Skeletal muscle satellite cell (primary cell): ENCODE data around the gene ARAP1.

Experiments
- H3K27me3 ChIP-seq: 2 replicates; pipeline ENCODE4 v1.7.0; 2013; ENCODE audit warnings: low read length; ENCODE audit not compliant: control insufficient read depth, insufficient read depth
- H3K36me3 ChIP-seq: 2 replicates; pipeline ENCODE4 v1.7.0; 2013; ENCODE audit warnings: mild to moderate bottlenecking, control low read depth, low read length; ENCODE audit not compliant: insufficient read depth
- H3K4me1 ChIP-seq: 2 replicates; pipeline ENCODE4 v1.7.0; 2013; ENCODE audit warnings: low read length; ENCODE audit not compliant: control insufficient read depth, insufficient read depth
- H3K4me2 ChIP-seq: 2 replicates; pipeline ENCODE4 v1.7.0; 2013; ENCODE audit warnings: mild to moderate bottlenecking, low read length
- H3K4me3 ChIP-seq: 2 replicates; pipeline ENCODE4 v1.7.0; 2013; ENCODE audit warnings: low read length
- H3K9ac ChIP-seq: 2 replicates; pipeline ENCODE4 v1.7.0; 2013; ENCODE audit warnings: mild to moderate bottlenecking, low read depth, low read length, moderate library complexity
- H3K9me3 ChIP-seq: replicated peaks from 2 replicates; pipeline ENCODE4 v1.7.0; 2013; ENCODE audit warnings: mild to moderate bottlenecking, control low read depth, low read length

The ARAP1 gene

GRCh38 chr11:72745511-72745910 is 6.7 kb downstream of the ARAP1 start:
- H3K36me3 ChIP-seq, result no peaks in the 10 kb centered on the region
- no peaks in the 10 kb centered on the region for H3K4me1 ChIP-seq
- no peak overlapping the region for H3K4me3 ChIP-seq
- H3K9me3 ChIP-seq, result no peaks in the 10 kb centered on the region
- no peaks in the 10 kb centered on the region for H3K27me3 ChIP-seq
- H3K9ac ChIP-seq, result no peak overlapping the region
- no peak overlapping the region for H3K4me2 ChIP-seq

- no peak overlapping the region for H3K4me2 ChIP-seq
- peaks cover 6% of the 10 kb centered on the region for H3K4me1 ChIP-seq
- H3K27me3 ChIP-seq, result no peaks in the 10 kb centered on the region
- H3K4me3 ChIP-seq, result no peak overlapping the region
- H3K9me3 ChIP-seq, result no peaks in the 10 kb centered on the region
- no peak overlapping the region for H3K9ac ChIP-seq
- H3K36me3 ChIP-seq, result no peaks in the 10 kb centered on the region
Measured at GRCh38 chr11:72744474-72744873, 7.7 kb downstream of the ARAP1 start.

- Histone ChIP-seq H3K9ac (no peak overlapping the region), H3K27me3 (no peaks in the 10 kb centered on the region), H3K4me3 (no peak overlapping the region), H3K9me3 (no peaks in the 10 kb centered on the region), H3K36me3 (no peaks in the 10 kb centered on the region), H3K4me1 (peaks cover 8% of the 10 kb centered on the region), H3K4me2 (no peak overlapping the region)
Measured at GRCh38 chr11:72743321-72744221, 8.6 kb downstream of the ARAP1 start.

GRCh38 chr11:72742513-72743320 is 9.5 kb downstream of the ARAP1 start:
- H3K4me1 ChIP-seq, result peaks cover 16% of the 10 kb centered on the region
- no peak overlapping the region for H3K4me3 ChIP-seq
- H3K4me2 ChIP-seq, result no peak overlapping the region
- H3K9me3 ChIP-seq, result no peaks in the 10 kb centered on the region
- no peak overlapping the region for H3K9ac ChIP-seq
- H3K27me3 ChIP-seq, result no peaks in the 10 kb centered on the region
- H3K36me3 ChIP-seq, result no peaks in the 10 kb centered on the region

- Histone ChIP-seq H3K36me3 (no peaks in the 10 kb centered on the region), H3K4me2 (no peak overlapping the region), H3K27me3 (no peaks in the 10 kb centered on the region), H3K9ac (no peak overlapping the region), H3K9me3 (no peaks in the 10 kb centered on the region), H3K4me1 (peaks cover 21% of the 10 kb centered on the region), H3K4me3 (no peak overlapping the region)
Measured at GRCh38 chr11:72741849-72742512, 10.2 kb downstream of the ARAP1 start.

- Histone ChIP-seq H3K4me3 (no peak overlapping the region), H3K27me3 (no peaks in the 10 kb centered on the region), H3K9me3 (no peaks in the 10 kb centered on the region), H3K4me1 (peaks cover 26% of the 10 kb centered on the region), H3K4me2 (no peak overlapping the region), H3K36me3 (no peaks in the 10 kb centered on the region), H3K9ac (no peak overlapping the region)
Measured at GRCh38 chr11:72741429-72741833, 10.8 kb downstream of the ARAP1 start.

- Histone ChIP-seq H3K4me1 (peaks cover 33% of the 10 kb centered on the region), H3K36me3 (no peaks in the 10 kb centered on the region), H3K4me2 (no peak overlapping the region), H3K9ac (no peak overlapping the region), H3K27me3 (no peaks in the 10 kb centered on the region), H3K4me3 (no peak overlapping the region), H3K9me3 (no peaks in the 10 kb centered on the region)
Measured at GRCh38 chr11:72740562-72741428, 11.4 kb downstream of the ARAP1 start.

GRCh38 chr11:72740060-72740424 is 12.2 kb downstream of the ARAP1 start:
- H3K36me3 ChIP-seq, result no peaks in the 10 kb centered on the region
- H3K9me3 ChIP-seq, result no peaks in the 10 kb centered on the region
- H3K27me3 ChIP-seq, result no peaks in the 10 kb centered on the region
- no peak overlapping the region for H3K4me3 ChIP-seq
- H3K9ac ChIP-seq, result no peak overlapping the region
- peaks cover 37% of the 10 kb centered on the region for H3K4me1 ChIP-seq
- no peak overlapping the region for H3K4me2 ChIP-seq

GRCh38 chr11:72739240-72740059 is 12.8 kb downstream of the ARAP1 start:
- H3K9me3 ChIP-seq, result no peaks in the 10 kb centered on the region
- no peak overlapping the region for H3K9ac ChIP-seq
- H3K4me1 ChIP-seq, result peaks cover 37% of the 10 kb centered on the region
- no peak overlapping the region for H3K4me2 ChIP-seq
- no peak overlapping the region for H3K4me3 ChIP-seq
- no peaks in the 10 kb centered on the region for H3K27me3 ChIP-seq
- no peaks in the 10 kb centered on the region for H3K36me3 ChIP-seq
